ENCODE measurements around the gene UBXN10.

The UBXN10 gene

GRCh38 chr1:20240012-20240411 lies 54.1 kb downstream of the UBXN10 start:
- DNase-seq (ENCODE audit: low spot score) = no peak

- no peak for DNase-seq (ENCODE audit: low spot score)
Observed at GRCh38 chr1:20242890-20243479, 57.1 kb downstream of the UBXN10 start.

All from ecto neural progenitor cell (in vitro differentiated cells).